Parathyroid adenoma (tissue), 2 donors: Measurements from ENCODE around the gene FAM236D.
"Not testable (repeated sequence)": the region's sequence is repeated elsewhere in the genome, so short reads cannot be mapped to it uniquely, and the experiment has no call there.

ENCODE experiments used
- H2AFZ ChIP-seq: fragments of 300-600 bp; sonication (generic); one replicate; pipeline ENCODE4 v1.7.0; 2017; ENCODE audit warnings: antibody characterized with exemption, mild to moderate bottlenecking
- H3K27ac ChIP-seq: fragments of 300-600 bp; sonication (generic); one replicate; pipeline ENCODE4 v1.7.0; 2017
- H3K27me3 ChIP-seq: fragments of 300-600 bp; sonication (generic); one replicate; pipeline ENCODE4 v1.7.0; 2017; ENCODE audit warnings: low read length; ENCODE audit not compliant: control insufficient read depth, insufficient read depth
- H3K36me3 ChIP-seq: fragments of 300-600 bp; sonication (generic); one replicate; pipeline ENCODE4 v1.7.0; 2017; ENCODE audit warnings: low read length; ENCODE audit not compliant: control insufficient read depth, insufficient read depth
- H3K4me1 ChIP-seq: fragments of 300-600 bp; sonication (generic); one replicate; pipeline ENCODE4 v1.7.0; 2017; ENCODE audit warnings: control low read depth
- H3K4me2 ChIP-seq: fragments of 300-600 bp; sonication (generic); one replicate; pipeline ENCODE4 v1.7.0; 2017; ENCODE audit warnings: low read length
- H3K4me3 ChIP-seq: fragments of 300-600 bp; sonication (generic); one replicate; pipeline ENCODE4 v1.7.0; 2017; ENCODE audit warnings: low read depth, low read length
- H3K79me2 ChIP-seq: fragments of 300-600 bp; sonication (generic); one replicate; pipeline ENCODE4 v1.7.0; 2017; ENCODE audit warnings: control low read depth
- H3K9ac ChIP-seq: fragments of 300-600 bp; sonication (generic); one replicate; pipeline ENCODE4 v1.7.0; 2017; ENCODE audit warnings: mild to moderate bottlenecking
- H3K9me3 ChIP-seq: fragments of 300-600 bp; sonication (generic); one replicate; pipeline ENCODE4 v1.7.0; 2017; ENCODE audit warnings: low read length; ENCODE audit not compliant: control insufficient read depth
- donor health status: primary hyperparathyroidism.

Gene FAM236D

GRCh38 chrX:72760454-72760853 is 47.6 kb downstream of the FAM236D start:
- H3K9ac ChIP-seq, H3K4me3 ChIP-seq, H3K36me3 ChIP-seq, H3K27me3 ChIP-seq, H3K9me3 ChIP-seq, H3K4me2 ChIP-seq, H3K4me1 ChIP-seq, H3K79me2 ChIP-seq, H2AFZ ChIP-seq, H3K27ac ChIP-seq: not testable (repeated sequence)
